ENCODE results near the gene SEMA4G. TPM values are rescaled to one million over a fixed set of nuclear protein-coding genes. Genes with fewer than 3 reads are reported as not detected.

SEMA4G gene
- total RNA-seq, 1 donor from 2014 or later, result 2.1 TPM

GRCh38 chr10:101014966-101015581, 45.8 kb downstream of the SEMA4G start:
- H3K27me3 ChIP-seq, result no peaks in the 10 kb centered on the region
- H3K9me3 ChIP-seq, result no peaks in the 10 kb centered on the region
- peaks cover 9 to 16% of the 10 kb centered on the region in 2 donors for H3K4me1 ChIP-seq
- H3K36me3 ChIP-seq, result no peaks in the 10 kb centered on the region
- no peak overlapping the region for H3K27ac ChIP-seq
- intact Hi-C loops (cut with DNase I), result no loop called here
- TF ChIP-seq CTCF (IDR thresholded peaks at IDR 0.05), result no peak
- H3K4me3 ChIP-seq, result no peak overlapping the region
- no peak for DNase-seq (ENCODE audit: low spot score in 2 of 2)

- TF ChIP-seq CTCF (IDR thresholded peaks at IDR 0.05), result no peak
- Histone ChIP-seq H3K4me1 (peaks cover 9 to 16% of the 10 kb centered on the region in 2 donors), H3K9me3 (no peaks in the 10 kb centered on the region), H3K4me3 (no peak overlapping the region), H3K27me3 (no peaks in the 10 kb centered on the region), H3K36me3 (no peaks in the 10 kb centered on the region), H3K27ac (no peak overlapping the region)
- intact Hi-C loops (cut with DNase I), result no loop called here
- no peak for DNase-seq (ENCODE audit: low spot score in 2 of 2)
Measured at GRCh38 chr10:101015582-101015973, 46.3 kb downstream of the SEMA4G start.

GRCh38 chr10:101016814-101017213, 47.5 kb downstream of the SEMA4G start:
- Histone ChIP-seq H3K27ac (no peak overlapping the region), H3K4me1 (peaks cover 9 to 16% of the 10 kb centered on the region in 2 donors), H3K36me3 (no peaks in the 10 kb centered on the region), H3K27me3 (no peaks in the 10 kb centered on the region), H3K9me3 (no peaks in the 10 kb centered on the region), H3K4me3 (no peak overlapping the region)
- TF ChIP-seq CTCF (IDR thresholded peaks at IDR 0.05), result no peak
- DNase-seq (ENCODE audit: low spot score in 2 of 2), result no peak
- intact Hi-C loops (cut with DNase I), result no loop called here

- no peak for TF ChIP-seq CTCF (IDR thresholded peaks at IDR 0.05)
- peak in 1 of 2 donors; percentile 61 for DNase-seq (ENCODE audit: low spot score in 2 of 2)
- H3K27me3 ChIP-seq, result no peaks in the 10 kb centered on the region
- H3K9me3 ChIP-seq, result no peaks in the 10 kb centered on the region
- H3K4me3 ChIP-seq, result no peak overlapping the region
- intact Hi-C loops (cut with DNase I), result no loop called here
- H3K36me3 ChIP-seq, result no peaks in the 10 kb centered on the region
- no peak overlapping the region for H3K27ac ChIP-seq
- H3K4me1 ChIP-seq, result peaks cover 5 to 10% of the 10 kb centered on the region in 2 donors
Measured at GRCh38 chr10:101018118-101018599, 48.9 kb downstream of the SEMA4G start.

- no peaks in the 10 kb centered on the region for H3K36me3 ChIP-seq
- peak; percentile 57 to 81 (median 70) for TF ChIP-seq CTCF (IDR thresholded peaks at IDR 0.05)
- no peaks in the 10 kb centered on the region for H3K9me3 ChIP-seq
- H3K4me3 ChIP-seq, result peak overlapping the region in 1 of 2 donors; percentile 13
- DNase-seq (ENCODE audit: low spot score in 2 of 2), result peak in 1 of 2 donors; percentile 90
- peaks cover 0 to 7% of the 10 kb centered on the region in 2 donors for H3K4me1 ChIP-seq
- no peaks in the 10 kb centered on the region for H3K27me3 ChIP-seq
- intact Hi-C loops (cut with DNase I), result loop anchor here (1.0 kb wide), 1 partner anchor 48 kb away; no protein-coding TSS in a partner anchor
- no peak overlapping the region for H3K27ac ChIP-seq
Measured at GRCh38 chr10:101018600-101019439, 49.5 kb downstream of the SEMA4G start.

Other genes starting within 250 kb of the SEMA4G start
- gene PAX2, start 223.9 kb upstream of the SEMA4G start, total RNA-seq, result not detected
- gene SLF2, start 56.5 kb upstream of the SEMA4G start, total RNA-seq, result 3.1 TPM
- gene MRPL43, start 18.0 kb downstream of the SEMA4G start, total RNA-seq, result 54.5 TPM
- 11.5 TPM for gene TWNK, start 18.0 kb downstream of the SEMA4G start, total RNA-seq
- 169 TPM for gene LZTS2, start 30.3 kb downstream of the SEMA4G start, total RNA-seq
- gene PDZD7, start 61.6 kb downstream of the SEMA4G start, total RNA-seq, result 0.53 TPM
- 72.4 TPM for gene SFXN3, start 61.7 kb downstream of the SEMA4G start, total RNA-seq
- 5.7 TPM for gene KAZALD1, start 92.5 kb downstream of the SEMA4G start, total RNA-seq
- gene TLX1, start 161.8 kb downstream of the SEMA4G start, total RNA-seq, result not detected

Data from ascending aorta (tissue), 2 donors.